Muscle layer of colon (tissue), 2 donors: ENCODE results near the gene DIO3.

Experiments used
- H3K27ac ChIP-seq: one replicate; pipeline ENCODE4 v1.7.0; 2013; ENCODE audit warnings: low read depth, mild to moderate bottlenecking, low read length, moderate library complexity
- H3K27me3 ChIP-seq, 2 donors: one replicate each; pipeline ENCODE4 v1.7.0; 2013; ENCODE audit warnings: low read length in 2 of 2, mild to moderate bottlenecking in 2 of 2; ENCODE audit not compliant: insufficient read depth in 2 of 2, control insufficient read depth in 1 of 2
- H3K36me3 ChIP-seq: one replicate; pipeline ENCODE4 v1.7.0; 2013; ENCODE audit warnings: mild to moderate bottlenecking, low read length; ENCODE audit not compliant: insufficient read depth
- H3K4me1 ChIP-seq: one replicate; pipeline ENCODE4 v1.7.0; 2013; ENCODE audit warnings: mild to moderate bottlenecking, low read length; ENCODE audit not compliant: insufficient read depth
- H3K4me3 ChIP-seq, 2 donors: one replicate each; pipeline ENCODE4 v1.7.0; 2013; ENCODE audit warnings: low read length in 2 of 2, low read depth in 1 of 2, mild to moderate bottlenecking in 1 of 2, moderate library complexity in 1 of 2
- H3K9ac ChIP-seq: one replicate; pipeline ENCODE4 v1.7.0; 2013; ENCODE audit warnings: low read length
- H3K9me3 ChIP-seq: one replicate; pipeline ENCODE4 v1.7.0; 2013; ENCODE audit warnings: mild to moderate bottlenecking, low read length
- donor health status: abdominal sarcoma.
- donor health status: Adenocarcinoma of cecum.

The DIO3 gene

GRCh38 chr14:101587441-101587911 is 26.2 kb downstream of the DIO3 start:
- Histone ChIP-seq H3K4me1 (no peaks in the 10 kb centered on the region), H3K4me3 (no peak overlapping the region), H3K27ac (no peak overlapping the region), H3K9ac (no peak overlapping the region), H3K9me3 (no peaks in the 10 kb centered on the region), H3K36me3 (no peaks in the 10 kb centered on the region), H3K27me3 (no peaks in the 10 kb centered on the region)

GRCh38 chr14:101588286-101588975 is 27.1 kb downstream of the DIO3 start:
- no peaks in the 10 kb centered on the region for H3K9me3 ChIP-seq

GRCh38 chr14:101588990-101589389 is 27.7 kb downstream of the DIO3 start:
- H3K4me1 ChIP-seq, result no peaks in the 10 kb centered on the region
- no peak overlapping the region for H3K4me3 ChIP-seq
- no peak overlapping the region for H3K27ac ChIP-seq
- H3K36me3 ChIP-seq, result no peaks in the 10 kb centered on the region
- H3K9ac ChIP-seq, result no peak overlapping the region
- no peaks in the 10 kb centered on the region for H3K9me3 ChIP-seq
- no peaks in the 10 kb centered on the region for H3K27me3 ChIP-seq

More at GRCh38 chr14:101588286-101588975, 27.1 kb downstream of the DIO3 start:
- H3K4me3 ChIP-seq, result no peak overlapping the region
- H3K9ac ChIP-seq, result no peak overlapping the region
- no peaks in the 10 kb centered on the region for H3K4me1 ChIP-seq
- H3K27me3 ChIP-seq, result no peaks in the 10 kb centered on the region
- no peak overlapping the region for H3K27ac ChIP-seq
- no peaks in the 10 kb centered on the region for H3K36me3 ChIP-seq

GRCh38 chr14:101589486-101590015 is 28.3 kb downstream of the DIO3 start:
- Histone ChIP-seq H3K9ac (no peak overlapping the region), H3K27ac (no peak overlapping the region), H3K27me3 (no peaks in the 10 kb centered on the region), H3K36me3 (no peaks in the 10 kb centered on the region), H3K4me1 (no peaks in the 10 kb centered on the region), H3K9me3 (no peaks in the 10 kb centered on the region), H3K4me3 (no peak overlapping the region)

- Histone ChIP-seq H3K9ac (no peak overlapping the region), H3K4me1 (no peaks in the 10 kb centered on the region)
Measured at GRCh38 chr14:101590062-101590461, 28.8 kb downstream of the DIO3 start.

GRCh38 chr14:101590616-101591015 is 29.3 kb downstream of the DIO3 start:
- no peak overlapping the region for H3K4me3 ChIP-seq
- no peak overlapping the region for H3K27ac ChIP-seq
- no peaks in the 10 kb centered on the region for H3K36me3 ChIP-seq
- H3K9me3 ChIP-seq, result no peaks in the 10 kb centered on the region
- H3K9ac ChIP-seq, result no peak overlapping the region
- no peaks in the 10 kb centered on the region for H3K4me1 ChIP-seq
- H3K27me3 ChIP-seq, result no peaks in the 10 kb centered on the region

More at GRCh38 chr14:101590062-101590461, 28.8 kb downstream of the DIO3 start:
- Histone ChIP-seq H3K36me3 (no peaks in the 10 kb centered on the region), H3K9me3 (no peaks in the 10 kb centered on the region), H3K27ac (no peak overlapping the region), H3K27me3 (no peaks in the 10 kb centered on the region), H3K4me3 (no peak overlapping the region)

GRCh38 chr14:101591121-101591520 is 29.8 kb downstream of the DIO3 start:
- H3K4me1 ChIP-seq, result no peaks in the 10 kb centered on the region
- H3K36me3 ChIP-seq, result no peaks in the 10 kb centered on the region
- H3K27me3 ChIP-seq, result no peaks in the 10 kb centered on the region
- no peaks in the 10 kb centered on the region for H3K9me3 ChIP-seq
- no peak overlapping the region for H3K4me3 ChIP-seq
- H3K9ac ChIP-seq, result no peak overlapping the region
- H3K27ac ChIP-seq, result no peak overlapping the region

GRCh38 chr14:101591582-101591981 is 30.3 kb downstream of the DIO3 start:
- H3K4me1 ChIP-seq, result no peaks in the 10 kb centered on the region
- no peaks in the 10 kb centered on the region for H3K9me3 ChIP-seq
- H3K27ac ChIP-seq, result no peak overlapping the region
- H3K4me3 ChIP-seq, result no peak overlapping the region
- no peaks in the 10 kb centered on the region for H3K36me3 ChIP-seq
- no peak overlapping the region for H3K9ac ChIP-seq
- no peaks in the 10 kb centered on the region for H3K27me3 ChIP-seq

- Histone ChIP-seq H3K9me3 (no peaks in the 10 kb centered on the region), H3K27me3 (no peaks in the 10 kb centered on the region), H3K4me3 (no peak overlapping the region), H3K4me1 (no peaks in the 10 kb centered on the region), H3K9ac (no peak overlapping the region), H3K36me3 (no peaks in the 10 kb centered on the region), H3K27ac (no peak overlapping the region)
Measured at GRCh38 chr14:101593411-101594238, 32.3 kb downstream of the DIO3 start.

- H3K36me3 ChIP-seq, result no peaks in the 10 kb centered on the region
- no peak overlapping the region for H3K4me3 ChIP-seq
- H3K27me3 ChIP-seq, result no peaks in the 10 kb centered on the region
- H3K27ac ChIP-seq, result no peak overlapping the region
- no peaks in the 10 kb centered on the region for H3K4me1 ChIP-seq
- no peaks in the 10 kb centered on the region for H3K9me3 ChIP-seq
- no peak overlapping the region for H3K9ac ChIP-seq
Measured at GRCh38 chr14:101594511-101595148, 33.3 kb downstream of the DIO3 start.

- Histone ChIP-seq H3K36me3 (no peaks in the 10 kb centered on the region), H3K4me1 (no peaks in the 10 kb centered on the region), H3K4me3 (no peak overlapping the region), H3K9me3 (no peaks in the 10 kb centered on the region), H3K27ac (no peak overlapping the region), H3K9ac (no peak overlapping the region), H3K27me3 (no peaks in the 10 kb centered on the region)
Measured at GRCh38 chr14:101595349-101595748, 34.1 kb downstream of the DIO3 start.
